NCI-H69 (cell line): ENCODE measurements around the gene NOP53.

Source experiments
- DNase-seq: peaks from one replicate; lab custom pipeline; 2025; lab: John Stamatoyannopoulos, UW

Gene NOP53

DNA sequence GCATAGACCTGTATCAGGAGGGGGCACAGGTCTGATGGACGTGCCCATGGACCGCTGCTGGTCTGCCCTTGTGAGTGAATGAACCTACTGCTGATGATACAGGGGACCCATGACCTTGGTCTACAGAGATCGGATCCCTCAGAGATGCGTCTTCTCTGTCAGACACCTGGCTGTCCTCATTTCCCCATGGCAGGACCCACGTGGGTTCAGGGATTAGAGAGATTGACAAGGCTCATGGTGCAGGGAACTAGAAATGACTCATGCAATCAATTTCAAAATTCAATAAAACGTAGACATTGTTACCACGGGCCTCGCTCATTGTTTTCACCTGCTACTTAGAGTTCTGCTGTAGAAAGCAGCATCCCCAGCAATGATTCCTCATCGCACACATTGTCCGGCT is 60.0 kb downstream of the NOP53 start:
- no peak for DNase-seq

DNA sequence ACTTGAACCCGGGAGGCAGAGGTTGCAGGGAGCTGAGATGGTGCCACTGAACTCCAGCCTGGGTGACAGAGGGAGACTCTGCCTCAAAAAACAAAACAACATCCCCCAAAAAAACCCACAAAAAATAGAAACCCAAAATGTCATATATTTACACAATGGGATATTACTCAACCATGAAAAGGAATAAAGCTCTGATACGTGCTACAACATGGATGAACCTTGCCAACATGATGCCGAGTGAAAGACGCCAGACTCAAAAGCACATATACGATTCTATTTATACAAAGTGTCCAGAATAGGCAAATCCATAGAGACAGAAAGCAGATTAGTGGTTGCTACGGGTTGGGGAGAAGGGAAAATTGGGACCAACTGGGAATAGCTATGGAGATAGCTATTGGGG is 61.1 kb downstream of the NOP53 start:
- DNase-seq, result no peak
